HepG2 (cell line): ENCODE measurements around the gene PRR19. TPM values are rescaled to one million over a fixed set of nuclear protein-coding genes. Genes with fewer than 3 reads are reported as not detected.

Experiments used
- NFAT5 ChIP-seq: sonication (generic); formaldehyde crosslinking; IDR thresholded peaks from 2 replicates; pipeline ENCODE4 v1.4.0; 2020; ENCODE audit warnings: missing genetic modification reagents
- ZBTB40 ChIP-seq, 2 experiments: fragments of 450-650 bp in 1 of 2; sonication (generic) in 1 of 2; formaldehyde crosslinking in 1 of 2; IDR thresholded peaks; 2 replicates each; pipeline versions ENCODE4 v1.6.1 to v1.8.0; 2016 to 2022; ENCODE audit warnings: antibody characterized with exemption in 1 of 2, mild to moderate bottlenecking in 1 of 2, missing genetic modification reagents in 1 of 2
- polyA plus RNA-seq, 8 experiments: library from polyadenylated mRNA; depleted of rRNA in 3 of 8; stranded (reverse) in 7 of 8; unstranded in 1 of 8; fragments of >200 nt; fragmentation: Illumina TruSeq in 4 of 8; extraction: Trizol in 4 of 8; gene quantifications; 2 replicates each; pipeline versions ENCODE4 v1.2.1 to v1.2.3, GENCODE V29; 2011 to 2016; ENCODE audit warnings: low read depth in 4 of 8, missing spikeins in 1 of 8, mixed read lengths in 1 of 8; ENCODE audit not compliant: insufficient read depth in 1 of 8
- total RNA-seq, 5 experiments: library from RNA; depleted of rRNA; stranded (reverse); fragments of >200 nt; fragmentation: Illumina TruSeq; extraction: Trizol; gene quantifications; 2 replicates each; pipeline ENCODE4 v1.2.3, GENCODE V29; 2016; ENCODE audit warnings: low read depth in 1 of 5

Gene PRR19
- total and polyA plus RNA-seq, 2 of the 13 experiments (the other 11 are each of a cell fraction or from before 2014, with no cell fraction given) = 0.21 to 0.33 TPM

- TF ChIP-seq ZBTB40 (IDR thresholded peaks at IDR 0.05) = no peak
- TF ChIP-seq ZBTB40 (CRISPR knock-in tag; IDR thresholded peaks at IDR 0.05) = no peak
- TF ChIP-seq NFAT5 (CRISPR knock-in tag) = no peak
Observed at GRCh38 chr19:42275517-42275916, 26.4 kb upstream of the PRR19 start (continued).
